NCI-H2107 (cell line): Measurements from ENCODE around the gene PHLDB2.

ENCODE experiments used
- DNase-seq: peaks from one replicate; lab custom pipeline; 2025; lab: John Stamatoyannopoulos, UW

The PHLDB2 gene

DNA sequence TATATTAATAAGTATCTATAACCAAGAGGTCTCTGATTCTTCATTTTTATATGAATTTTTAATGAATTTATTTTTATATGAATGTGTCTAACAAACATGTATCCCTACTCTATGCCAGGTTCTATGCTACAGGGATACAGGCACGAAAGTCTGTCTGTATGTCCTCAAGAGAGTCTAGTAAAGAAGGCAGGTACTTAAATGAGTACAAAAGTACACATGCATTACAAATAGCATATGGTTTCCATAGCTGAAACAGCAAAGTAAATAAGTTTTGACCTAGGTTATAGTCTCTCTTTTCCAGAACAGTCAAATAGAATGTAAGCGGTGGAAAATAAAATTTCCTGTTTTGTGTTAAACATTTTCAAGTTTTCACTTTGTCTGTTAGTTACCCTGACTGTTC, 106.4 kb downstream of the PHLDB2 start:
- DNase-seq, result no peak

DNA sequence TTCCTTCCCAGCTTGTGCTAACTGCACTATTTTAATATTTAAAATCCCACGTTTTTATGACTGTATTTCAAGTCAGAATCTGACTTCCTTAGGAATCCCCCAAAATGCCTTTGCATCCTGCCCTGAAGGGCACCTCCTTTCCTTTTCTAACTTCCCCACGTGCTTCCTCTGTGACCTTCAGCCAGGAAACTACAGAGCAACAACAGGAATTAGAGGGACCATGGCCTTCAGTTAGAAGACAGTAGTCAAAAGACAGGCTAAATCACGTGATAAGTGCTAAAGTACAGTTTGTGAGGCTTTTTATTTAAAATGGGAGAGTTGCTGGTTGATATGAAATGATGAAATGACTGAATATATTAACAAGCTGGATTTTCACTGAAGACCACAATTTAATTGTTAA, 108.0 kb downstream of the PHLDB2 start:
- DNase-seq, result no peak

DNA sequence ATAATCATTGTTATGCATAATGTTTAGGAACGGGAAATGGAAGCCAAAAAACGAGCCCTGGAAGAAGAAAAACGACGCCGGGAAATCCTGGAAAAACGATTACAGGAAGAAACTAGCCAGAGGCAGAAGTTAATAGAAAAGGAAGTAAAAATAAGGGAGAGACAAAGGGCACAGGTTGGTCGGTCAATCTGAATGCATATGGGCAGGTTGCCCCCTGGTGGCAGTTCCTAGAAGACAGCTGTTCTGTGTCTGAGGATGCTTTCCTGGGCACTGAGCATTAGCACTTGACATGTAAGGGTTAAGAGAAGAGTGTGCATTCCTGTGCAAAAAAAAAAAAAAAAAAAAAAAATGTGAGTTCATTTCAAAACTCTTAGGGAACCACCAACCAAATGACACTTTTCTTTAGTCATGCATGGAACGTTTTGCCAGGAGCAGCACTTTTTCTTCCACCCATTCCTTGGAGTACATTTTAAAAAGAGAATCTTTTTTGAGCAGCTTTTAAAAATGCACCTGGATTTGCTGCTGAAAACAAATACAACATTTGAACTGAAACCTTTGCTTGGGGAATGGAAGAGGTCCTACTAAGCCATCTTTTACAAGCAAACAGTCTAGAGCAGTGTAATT, 108.7 kb downstream of the PHLDB2 start:
- peak; percentile 62 for DNase-seq

DNA sequence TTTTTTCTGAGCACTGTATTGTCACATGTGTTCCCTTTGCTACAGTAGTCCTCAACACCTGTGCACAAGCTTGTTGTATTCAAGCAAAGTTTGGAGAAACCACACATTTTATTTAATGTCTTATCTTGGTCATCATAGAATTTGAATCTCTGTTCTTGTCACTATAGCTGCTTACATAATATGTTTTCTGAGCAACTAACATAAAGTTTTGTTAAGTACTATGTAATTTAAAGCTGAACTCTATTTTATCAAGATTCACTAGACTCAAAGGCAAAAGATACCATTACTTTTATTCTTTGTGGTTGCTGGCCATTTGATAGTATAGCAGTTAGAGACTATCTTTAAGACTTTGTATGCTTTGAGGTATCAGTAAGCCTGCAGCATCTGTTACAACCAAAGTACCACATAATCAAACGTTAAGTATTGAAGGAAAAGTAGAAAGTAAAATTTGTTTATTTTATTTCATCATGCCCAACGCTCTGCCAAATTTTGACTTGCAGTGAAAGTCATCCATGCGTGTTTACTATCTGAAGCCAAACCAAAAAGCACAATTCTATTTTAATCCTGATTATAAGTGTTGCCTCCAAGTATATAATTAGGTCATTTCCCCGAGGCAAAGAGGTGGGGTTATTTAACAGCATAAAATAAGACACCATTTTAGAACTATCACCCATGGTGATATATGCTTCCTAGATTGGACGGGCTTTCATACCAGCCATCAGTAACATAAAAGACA, 109.4 kb downstream of the PHLDB2 start:
- no peak for DNase-seq

DNA sequence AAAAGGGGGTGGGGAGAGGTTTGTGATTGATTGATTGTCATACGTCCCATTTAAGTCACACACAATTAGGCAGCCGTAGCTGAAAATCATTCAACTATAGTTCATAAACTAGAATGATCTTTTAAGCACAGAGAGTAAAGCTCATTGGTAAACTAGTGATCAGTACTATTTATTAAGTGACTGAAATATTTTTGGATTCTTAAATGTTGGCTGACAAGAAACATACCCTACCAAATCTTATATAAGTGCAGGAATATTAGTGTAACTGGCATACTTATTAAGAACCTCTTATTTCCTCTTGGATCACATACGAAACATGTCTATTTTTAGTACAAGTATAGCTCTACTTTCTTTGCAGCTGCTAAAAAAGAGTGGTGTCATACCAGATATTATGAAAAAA, 111.3 kb downstream of the PHLDB2 start:
- DNase-seq, result no peak

DNA sequence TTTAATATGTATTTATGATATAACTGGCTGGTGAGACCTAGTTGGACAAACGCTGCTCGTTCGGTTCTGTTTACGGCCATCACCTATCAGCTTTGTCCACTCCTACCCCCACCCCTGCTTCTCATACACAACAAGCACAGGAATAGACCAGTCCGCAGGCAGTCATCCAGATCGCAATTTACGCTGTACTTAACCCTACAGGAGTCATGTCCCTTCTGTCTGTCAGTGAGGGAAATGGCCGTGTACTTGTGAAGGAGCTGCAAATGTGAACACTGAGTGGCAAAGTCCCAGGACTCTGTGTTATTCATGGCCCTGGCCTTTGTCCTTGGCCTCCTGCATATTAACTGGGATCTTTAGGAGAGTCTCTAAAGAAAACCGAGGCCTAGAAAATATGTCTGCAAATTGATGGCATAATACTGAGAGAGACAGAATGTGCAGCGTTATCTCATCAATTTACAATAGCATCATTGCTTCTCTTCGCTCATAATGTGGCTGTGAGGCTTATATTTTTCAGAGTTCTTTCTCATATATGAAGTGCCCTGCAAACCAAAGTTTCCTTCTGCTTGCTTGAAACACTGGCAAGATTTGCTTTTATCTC, 112.6 kb downstream of the PHLDB2 start:
- DNase-seq, result no peak

- DNase-seq, result no peak
Observed at GRCh38 chr3:111972891-111973290, 113.8 kb downstream of the PHLDB2 start.

GRCh38 chr3:111975131-111975530, 116.1 kb downstream of the PHLDB2 start:
- no peak for DNase-seq

- DNase-seq, result no peak
Observed at GRCh38 chr3:111976254-111976653, 117.2 kb downstream of the PHLDB2 start.

GRCh38 chr3:111978583-111979433, 119.7 kb downstream of the PHLDB2 start, which contains the start of gene ABHD10:
ABHD10 (plus strand) TSS chr3:111979026; CDS start chr3:111979062, 36 bp downstream.
- DNase-seq, result peak; percentile 99

GRCh38 chr3:111979434-111980038, 120.5 kb downstream of the PHLDB2 start:
- no peak for DNase-seq

DNA sequence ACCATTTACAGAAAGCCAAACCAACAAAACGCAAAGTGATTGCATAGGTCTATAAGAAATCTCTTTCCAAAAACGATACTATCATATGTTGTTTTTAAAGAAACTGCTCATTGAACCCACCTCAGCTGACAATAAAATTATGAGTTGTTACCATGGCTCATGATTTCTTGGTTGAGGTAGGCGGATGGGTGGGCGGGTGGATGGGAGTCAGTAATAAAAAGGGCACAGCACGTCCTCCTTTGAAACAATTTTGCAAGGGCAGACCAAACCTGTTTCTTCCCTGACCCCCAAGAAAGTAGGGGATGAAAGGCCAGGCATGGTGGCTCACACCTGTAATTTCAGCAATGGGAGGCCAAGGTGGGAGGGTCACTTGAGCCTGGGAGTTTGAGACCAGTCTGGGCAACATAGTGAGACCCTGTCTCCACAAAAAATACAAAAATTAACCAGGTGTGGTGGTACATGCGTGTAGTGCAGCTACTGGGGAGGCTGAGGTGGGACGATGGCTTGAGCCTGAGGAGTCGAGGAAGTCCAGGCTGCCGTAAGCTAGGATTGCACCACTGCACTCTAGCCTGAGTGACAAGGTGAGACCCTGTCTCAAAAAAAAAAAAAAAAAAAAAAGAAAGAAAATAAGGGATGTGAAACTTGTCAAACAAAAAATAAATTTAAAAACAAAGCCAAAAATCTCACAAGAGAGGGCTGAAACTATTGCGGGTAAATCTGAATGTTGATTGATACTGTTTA, 121.8 kb downstream of the PHLDB2 start:
- no peak for DNase-seq

- DNase-seq, result no peak
Observed at GRCh38 chr3:111981457-111981763, 122.3 kb downstream of the PHLDB2 start.

GRCh38 chr3:111984636-111985298, 125.7 kb downstream of the PHLDB2 start:
- no peak for DNase-seq

GRCh38 chr3:111986800-111987199, 127.7 kb downstream of the PHLDB2 start:
- no peak for DNase-seq

- DNase-seq, result peak; percentile 47
Observed at GRCh38 chr3:111989061-111989678, 130.1 kb downstream of the PHLDB2 start.

DNA sequence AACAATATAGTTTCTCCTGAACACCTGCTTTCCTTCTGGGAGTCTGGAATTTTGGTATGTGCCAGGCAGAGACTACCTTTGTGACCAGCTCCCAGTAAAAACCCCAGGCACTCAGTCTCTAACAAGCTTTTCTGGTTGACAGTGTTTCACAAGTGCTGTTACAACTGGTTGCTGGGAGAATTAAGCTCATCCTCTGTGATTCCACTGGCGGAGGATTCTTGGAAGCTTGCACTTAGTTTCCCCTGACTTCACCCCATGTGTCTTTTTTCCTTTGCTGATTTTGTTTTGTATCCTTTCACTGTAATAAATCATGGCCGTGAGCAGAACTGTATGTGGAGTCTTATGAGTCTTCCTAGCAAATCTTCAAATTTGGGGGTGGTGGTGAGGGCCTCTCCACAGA, 134.0 kb downstream of the PHLDB2 start:
- DNase-seq, result no peak

DNA sequence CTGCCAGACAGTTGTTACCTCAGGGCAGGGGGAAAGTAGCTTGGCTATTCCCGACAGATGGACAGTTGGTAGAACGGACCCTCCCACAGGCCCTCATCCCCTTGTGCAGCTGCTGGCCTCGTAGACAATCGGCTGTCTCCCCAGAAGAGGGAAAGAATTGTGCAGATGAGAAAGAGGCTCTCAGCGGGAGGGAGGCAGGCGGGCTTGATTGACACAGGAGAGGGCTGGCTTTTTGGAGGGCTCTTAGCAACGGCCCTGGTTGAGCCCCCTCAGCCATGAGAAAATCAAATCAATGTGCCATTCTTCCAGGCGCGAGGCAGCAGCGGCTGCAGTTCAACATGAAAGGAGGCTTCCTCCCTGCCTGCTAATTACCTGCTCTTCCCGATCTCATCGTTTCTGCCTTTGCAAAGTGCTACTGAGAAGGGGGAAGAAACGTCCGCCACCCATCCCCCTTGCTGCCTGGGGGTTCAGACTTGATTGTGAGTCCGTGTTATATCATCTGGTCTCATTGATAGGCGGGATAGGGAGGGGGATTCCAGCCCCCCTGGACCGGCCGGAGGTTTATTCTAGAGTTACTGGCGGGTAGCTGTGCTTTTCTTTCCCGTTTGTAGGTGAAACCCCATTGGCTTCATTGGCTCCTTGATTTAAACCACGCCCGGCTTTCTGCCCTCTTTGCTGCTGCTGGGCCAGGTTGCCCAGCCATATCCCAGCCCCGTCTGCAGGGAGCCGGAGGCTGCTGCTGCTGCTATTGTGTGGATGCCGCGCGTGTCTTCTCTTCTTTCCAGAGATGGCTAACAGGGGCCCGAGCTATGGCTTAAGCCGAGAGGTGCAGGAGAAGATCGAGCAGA, 139.8 kb downstream of the PHLDB2 start, which contains the start of gene TAGLN3:
Gene TAGLN3 (plus strand): TSS at position 287 of the 848 bp plus-strand sequence. CDS start 501 bp downstream, at position 788.
- peak; percentile 40 for DNase-seq
